Measurements from ENCODE around the gene MXRA7.
A peak's percentile ranks its signal among the peaks of the same experiment; 100 is the strongest.
"Not testable (repeated sequence)": the region's sequence is repeated elsewhere in the genome, so short reads cannot be mapped to it uniquely, and the experiment has no call there.

Gene MXRA7

DNA sequence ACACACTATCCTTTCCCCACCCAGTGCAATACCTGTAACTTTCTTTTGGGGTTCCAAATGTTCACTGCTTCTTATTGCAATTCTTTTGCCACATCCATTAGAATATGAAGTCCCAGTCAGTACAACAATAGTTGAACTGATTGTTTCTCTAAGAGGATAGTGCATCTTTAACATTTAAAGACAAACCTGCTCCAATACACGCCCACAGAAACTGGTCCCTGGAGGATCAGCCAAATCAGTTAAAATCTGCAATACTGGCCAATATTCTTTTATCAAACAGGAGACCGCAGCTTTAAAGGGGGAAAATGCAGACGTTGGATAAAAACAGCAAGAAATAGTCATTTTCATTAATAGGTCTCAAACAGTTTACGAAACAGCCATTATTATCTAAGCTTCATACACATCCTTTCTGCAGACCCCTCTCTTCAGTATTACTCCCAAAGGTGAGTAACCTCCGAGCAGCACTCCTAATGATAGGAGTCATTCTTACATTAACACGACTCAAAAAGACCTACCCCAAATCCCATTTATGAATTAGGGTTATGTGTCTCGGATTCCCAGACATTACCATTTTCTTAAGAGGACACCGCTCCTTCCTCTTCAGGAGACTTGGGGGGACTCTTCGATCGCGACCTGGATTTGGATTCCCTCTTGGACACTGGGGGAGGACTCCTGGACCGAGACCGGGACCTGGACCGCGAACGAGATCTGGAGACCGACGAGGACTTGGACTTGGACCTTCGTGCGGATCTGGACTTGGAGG lies 25.0 kb upstream of the MXRA7 start:
- no peak for DNase-seq (ENCODE audit: low spot score)

DNA sequence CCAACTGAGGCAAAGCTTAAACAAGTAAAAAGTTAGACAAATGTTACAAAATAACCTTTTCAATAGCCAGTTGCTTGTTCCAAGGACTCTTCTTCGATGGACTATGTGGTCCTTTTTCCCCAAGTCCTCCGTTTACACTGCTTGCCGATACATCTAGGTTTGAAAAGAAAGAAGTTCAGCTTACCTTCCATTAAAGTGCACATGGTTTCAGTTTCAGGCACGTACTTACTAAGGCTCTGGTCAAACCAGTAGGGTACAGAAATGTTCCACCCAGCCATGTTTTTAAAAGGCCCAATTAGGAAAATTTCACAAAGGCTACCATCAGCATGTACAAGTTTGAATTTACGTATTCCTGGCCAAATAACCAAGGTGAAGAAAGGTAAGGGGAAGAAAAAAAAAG lies 24.2 kb upstream of the MXRA7 start:
- peak; percentile 58 for DNase-seq (ENCODE audit: low spot score)

DNA sequence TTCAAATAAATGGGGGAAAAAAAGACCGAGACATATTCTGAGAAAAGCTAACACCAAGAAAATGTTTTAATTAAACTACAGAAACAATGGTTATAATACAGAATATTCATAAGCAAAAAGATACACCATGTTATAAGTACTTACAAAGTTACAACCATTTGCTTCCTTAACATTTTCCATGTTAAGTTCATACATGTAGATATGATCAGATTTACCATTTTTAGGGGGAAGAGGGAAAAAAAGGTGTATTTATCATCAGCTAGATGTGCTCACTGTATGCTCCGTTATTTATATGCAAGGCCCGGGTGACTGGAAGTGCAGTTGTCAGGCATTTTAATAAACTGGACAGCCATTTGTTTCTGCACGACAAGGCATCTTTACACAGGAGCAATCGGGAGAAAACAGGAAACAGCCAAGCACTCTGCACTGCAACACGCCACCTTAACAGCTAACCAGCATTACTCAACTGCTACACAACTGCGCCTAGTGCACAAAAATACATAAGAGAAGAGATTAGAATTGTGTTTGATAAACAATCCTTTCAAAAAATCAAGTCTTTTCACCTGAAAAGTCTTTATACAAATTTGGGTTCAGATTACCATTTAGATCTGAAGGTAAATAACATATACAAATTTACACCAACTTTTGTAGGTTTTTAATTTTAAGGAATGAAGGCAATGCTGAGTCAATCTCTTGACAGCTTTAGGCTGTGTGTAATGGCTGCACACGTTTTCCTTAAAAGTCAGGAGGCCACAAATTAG lies 23.5 kb upstream of the MXRA7 start:
- no peak for DNase-seq (ENCODE audit: low spot score)

DNA sequence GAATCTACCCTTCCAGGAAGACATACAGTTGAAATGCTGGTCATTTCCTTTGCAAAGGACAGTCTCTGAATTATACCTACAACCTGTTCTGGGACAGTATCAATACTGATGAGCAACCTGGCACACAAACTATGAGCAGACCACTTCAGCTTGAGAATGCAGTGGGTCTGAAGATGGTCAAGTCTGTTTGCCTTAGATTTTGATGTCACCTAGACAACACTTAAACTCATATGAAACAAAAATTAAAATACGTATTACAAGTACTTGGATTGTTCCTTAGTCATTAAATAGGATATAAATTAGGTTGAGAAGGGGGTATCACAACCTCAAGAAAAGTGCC lies 22.8 kb upstream of the MXRA7 start:
- DNase-seq (ENCODE audit: low spot score), result no peak

DNA sequence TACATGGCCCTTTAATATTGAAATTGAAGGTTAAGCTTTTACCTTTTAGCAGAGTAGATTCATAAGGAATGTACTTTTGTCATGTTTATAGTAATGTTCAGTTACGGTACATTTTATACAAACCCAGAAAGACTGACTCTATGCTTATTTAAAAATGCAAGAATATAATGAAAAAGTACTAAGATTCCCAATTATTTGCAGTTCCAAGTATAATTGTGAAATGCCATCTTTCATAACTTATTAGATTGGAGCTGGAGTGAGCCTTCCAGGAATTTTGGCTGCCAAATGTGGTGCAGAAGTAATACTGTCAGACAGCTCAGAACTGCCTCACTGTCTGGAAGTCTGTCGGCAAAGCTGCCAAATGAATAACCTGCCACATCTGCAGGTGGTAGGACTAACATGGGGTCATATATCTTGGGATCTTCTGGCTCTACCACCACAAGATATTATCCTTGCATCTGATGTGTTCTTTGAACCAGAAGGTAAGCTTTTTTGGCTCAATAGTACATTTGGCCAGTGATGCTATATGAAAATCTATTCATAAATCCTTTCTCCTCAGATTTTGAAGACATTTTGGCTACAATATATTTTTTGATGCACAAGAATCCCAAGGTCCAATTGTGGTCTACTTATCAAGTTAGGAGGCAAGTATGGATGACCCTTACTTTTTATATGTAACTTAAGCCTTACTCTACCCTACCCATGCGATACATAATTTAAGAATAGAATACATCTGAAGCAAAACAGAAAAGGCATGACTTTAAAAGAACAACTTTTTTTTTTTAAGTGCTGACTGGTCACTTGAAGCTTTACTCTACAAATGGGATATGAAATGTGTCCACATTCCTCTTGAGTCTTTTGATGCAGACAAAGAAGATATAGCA lies 22.2 kb upstream of the MXRA7 start:
- no peak for DNase-seq (ENCODE audit: low spot score)

DNA sequence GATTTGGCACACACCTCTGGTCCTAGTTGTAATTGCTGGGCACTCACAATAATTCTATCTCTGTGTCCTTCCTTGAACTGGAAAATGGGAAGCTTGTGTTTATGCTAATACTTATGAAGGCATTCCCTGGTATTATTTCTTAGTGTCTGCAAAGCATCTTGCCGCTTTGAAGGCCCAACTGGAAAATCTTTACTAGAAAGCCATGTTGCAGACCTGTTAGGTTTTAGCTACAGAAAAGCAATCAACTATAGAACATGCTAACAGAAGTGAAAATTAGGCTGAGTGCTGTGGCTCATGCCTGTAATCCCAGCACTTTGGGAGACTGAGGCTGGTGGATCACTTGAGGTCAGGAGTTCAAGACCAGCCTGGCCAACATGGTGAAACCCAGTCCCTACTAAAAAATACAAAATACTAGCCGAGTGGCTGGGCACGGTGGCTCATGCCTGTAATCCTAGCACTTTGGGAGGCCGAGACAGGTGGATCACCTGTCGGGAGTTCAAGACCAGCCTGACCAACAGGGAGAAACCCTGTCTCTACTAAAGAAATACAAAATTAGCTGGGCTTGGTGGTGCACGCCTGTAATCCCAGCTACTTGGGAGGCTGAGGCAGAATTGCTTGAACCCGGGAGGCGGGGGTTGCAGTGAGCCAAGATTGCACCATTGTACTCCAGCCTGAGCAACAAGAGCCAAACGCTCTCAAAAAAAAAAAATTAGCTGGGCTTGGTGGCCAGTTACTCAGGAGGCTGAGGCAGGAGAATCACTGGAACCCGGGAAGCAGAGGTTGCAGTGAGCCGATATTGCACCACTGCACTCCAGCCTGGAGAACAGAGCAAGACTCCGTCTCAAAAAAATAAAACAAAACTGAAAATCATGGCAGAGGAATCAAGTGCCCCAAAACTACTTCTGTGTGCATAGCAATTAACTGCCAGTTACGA lies 21.3 kb upstream of the MXRA7 start:
- not testable (repeated sequence) for DNase-seq (ENCODE audit: low spot score)

DNA sequence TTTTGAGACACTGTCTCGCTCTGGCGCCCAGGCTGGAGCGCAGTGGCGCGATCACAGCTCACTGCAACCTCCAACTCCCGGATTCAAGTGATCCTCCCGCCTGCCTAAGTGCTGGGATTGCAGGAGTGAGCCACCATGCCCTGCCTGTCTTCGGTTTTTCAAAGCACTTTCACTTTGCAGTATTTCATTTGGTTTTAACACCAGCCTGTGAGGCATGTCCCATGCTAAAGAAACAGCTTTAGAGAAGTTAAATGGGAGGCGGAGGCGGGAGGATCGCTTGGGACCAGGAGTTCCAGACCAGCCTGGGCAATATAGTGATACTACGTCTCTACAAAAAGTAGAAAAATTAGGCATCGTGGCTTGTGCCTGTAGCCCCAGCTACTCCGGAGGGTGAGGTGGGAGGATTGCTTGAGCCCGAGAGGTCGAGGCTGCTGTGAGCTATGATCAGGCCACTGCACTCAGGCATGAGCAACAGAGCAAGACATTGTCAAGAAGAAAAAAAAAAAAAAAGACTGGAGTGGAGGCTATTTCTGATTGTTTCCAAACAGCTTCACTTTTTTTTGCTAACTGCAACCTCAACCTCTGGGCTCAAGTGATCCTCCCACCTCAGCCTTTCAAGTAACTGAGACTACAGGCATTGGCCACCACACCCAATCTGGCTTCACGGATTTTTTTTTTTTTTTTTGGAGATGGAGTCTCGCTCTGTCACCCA lies 17.1 kb upstream of the MXRA7 start:
- DNase-seq (ENCODE audit: low spot score), result no peak

DNA sequence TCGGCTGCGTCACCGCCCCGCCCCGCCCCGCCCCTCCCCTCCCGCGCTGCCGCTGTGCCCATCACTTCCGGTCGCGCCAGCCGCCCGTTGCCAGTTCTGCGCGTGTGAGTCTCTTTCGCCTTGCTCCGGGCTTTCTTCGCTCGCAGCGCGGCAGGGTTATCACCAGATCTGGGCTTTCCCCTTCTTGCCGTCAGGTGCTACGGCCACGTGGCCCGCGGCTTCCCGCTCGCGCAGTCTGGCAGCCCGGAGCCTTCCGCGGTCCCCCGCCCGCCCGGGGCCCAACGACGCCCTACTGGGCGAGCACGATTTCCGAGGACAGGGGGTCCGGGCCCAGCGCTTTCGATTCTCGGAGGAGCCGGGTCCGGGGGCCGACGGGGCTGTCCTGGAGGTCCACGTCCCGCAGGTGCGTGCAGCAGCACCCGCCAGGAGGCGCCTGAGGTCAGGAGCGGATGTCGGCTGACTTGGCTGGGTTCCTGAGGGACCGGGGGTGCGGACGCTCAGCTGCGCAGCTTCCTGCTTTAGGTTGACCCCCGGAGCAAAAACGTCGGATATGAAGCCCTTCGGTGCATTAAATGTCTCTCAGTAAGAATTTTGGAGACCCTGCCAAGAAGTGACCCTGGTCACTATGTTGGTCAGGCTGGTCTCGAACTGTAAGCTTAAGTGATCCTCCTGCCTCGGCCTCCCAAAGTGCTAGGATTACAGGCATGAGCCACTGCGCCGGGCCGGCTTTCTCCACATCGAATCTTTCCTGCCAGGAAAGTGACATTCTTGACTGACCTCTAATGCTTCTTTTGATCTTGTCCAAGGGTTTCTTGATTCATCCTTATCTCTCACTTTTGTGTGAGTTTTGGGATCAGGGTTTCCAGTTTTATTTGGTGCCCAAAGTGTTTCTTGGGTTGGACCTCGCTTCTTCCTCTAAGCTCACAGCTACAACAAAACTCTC lies 16.3 kb upstream of the MXRA7 start, which contains the start of gene METTL23:
Gene METTL23, plus strand, starts transcription at position 64 of the 943 bp plus-strand sequence. CDS start 2,872 bp downstream, outside the sequence.
- peak; percentile 78 for DNase-seq (ENCODE audit: low spot score)

DNA sequence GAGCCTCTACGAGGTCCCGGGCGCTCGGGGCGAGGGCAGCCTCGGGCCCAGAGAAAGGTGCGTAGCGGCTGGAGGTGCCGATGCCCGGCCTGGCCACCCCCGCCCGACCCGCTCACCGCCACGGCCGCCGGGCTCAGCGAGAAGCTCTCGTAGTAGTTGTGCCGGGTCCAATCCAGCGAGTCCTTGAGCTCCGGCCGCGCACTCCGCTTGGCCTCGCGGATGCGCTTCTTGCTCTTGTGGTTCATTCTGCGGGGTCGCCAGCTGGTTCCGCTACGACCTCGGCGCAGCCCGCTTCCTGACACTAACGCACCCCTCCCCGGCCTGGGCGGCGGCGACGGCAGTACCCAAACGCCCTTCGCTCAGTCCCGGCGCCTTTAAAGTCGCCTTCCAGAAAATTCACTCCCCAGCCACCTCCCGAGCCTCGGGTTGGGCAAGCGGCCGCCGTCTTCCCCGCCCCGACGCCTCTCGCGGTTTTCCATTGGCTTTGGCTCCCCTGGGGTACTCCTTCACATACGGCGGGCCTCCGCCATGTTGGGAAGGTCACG lies 15.5 kb upstream of the MXRA7 start, which contains the start of gene JMJD6:
Gene JMJD6, minus strand, starts transcription at position 376 of the 545 bp plus-strand sequence. Its CDS starts 131 bp downstream, at position 245.
- peak; percentile 99 for DNase-seq (ENCODE audit: low spot score)

DNA sequence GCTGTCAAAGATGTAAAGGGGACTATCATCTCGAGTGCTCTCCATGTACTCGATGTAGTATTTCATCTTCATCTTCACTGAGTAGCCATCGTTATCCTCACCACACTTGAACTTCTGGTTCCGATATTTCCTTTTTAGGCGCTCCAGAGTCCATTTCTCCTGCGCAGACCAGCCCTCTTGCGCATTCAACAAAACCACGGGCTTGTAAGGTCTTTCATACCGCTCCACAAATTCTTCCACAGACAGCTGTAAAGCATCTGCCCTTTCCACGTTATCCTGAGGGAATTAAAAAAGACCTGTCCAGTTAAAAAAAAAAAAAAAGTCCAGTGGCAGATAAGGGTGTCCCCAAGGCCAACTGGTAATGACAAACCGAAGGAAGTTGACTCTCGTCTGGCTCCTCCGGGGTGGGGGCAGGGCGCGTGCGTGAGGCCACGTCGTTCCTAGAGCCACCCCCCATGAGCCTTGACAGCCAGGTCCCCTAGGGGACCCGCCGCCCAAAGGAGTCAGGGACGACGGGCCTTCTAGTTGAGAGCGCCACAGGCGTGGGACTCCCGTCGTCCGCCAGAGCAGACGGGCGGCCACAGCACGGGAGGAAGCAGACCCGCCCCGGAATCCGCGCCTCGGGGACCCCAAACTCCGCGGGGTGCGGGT lies 14.9 kb upstream of the MXRA7 start:
- DNase-seq (ENCODE audit: low spot score), result peak; percentile 73

DNA sequence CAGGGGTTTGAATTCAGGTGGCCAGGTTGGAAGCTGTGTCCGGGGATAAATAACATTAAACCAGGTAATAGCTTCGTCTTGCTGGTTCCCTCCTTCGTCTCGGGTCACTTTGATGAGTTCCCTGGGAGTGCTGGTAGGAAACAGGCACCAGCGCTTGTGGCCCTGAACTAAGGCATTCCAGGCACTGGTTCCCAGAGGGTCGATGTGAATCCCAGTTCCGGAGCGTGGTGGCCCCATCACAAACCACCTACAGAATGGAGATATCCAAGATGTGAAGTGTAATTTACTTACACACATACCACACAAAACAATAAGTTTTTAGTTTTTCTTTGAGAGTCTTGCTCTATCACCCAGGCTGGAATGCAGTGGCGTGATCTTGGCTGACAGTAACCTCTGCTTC lies 13.0 kb upstream of the MXRA7 start:
- DNase-seq (ENCODE audit: low spot score), result no peak

DNA sequence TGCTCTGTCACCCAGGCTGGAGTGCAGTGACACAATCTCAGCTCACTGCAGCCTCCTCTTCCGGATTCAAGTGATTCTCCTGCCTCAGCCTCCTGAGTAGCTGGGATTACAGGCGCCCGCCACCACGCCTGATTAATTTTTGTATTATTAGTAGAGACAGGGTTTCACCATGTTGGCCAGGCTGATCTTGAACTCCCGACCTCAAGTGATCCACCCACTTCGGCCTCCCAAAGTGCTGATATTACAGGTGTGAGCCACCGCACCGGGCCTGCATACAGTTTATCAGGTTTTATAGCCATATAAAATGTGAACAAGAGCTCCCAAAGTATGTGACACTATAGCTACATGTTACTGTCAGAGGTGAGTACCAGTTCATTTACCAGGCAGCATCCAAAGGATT lies 12.2 kb upstream of the MXRA7 start:
- not testable (repeated sequence) for DNase-seq (ENCODE audit: low spot score)

DNA sequence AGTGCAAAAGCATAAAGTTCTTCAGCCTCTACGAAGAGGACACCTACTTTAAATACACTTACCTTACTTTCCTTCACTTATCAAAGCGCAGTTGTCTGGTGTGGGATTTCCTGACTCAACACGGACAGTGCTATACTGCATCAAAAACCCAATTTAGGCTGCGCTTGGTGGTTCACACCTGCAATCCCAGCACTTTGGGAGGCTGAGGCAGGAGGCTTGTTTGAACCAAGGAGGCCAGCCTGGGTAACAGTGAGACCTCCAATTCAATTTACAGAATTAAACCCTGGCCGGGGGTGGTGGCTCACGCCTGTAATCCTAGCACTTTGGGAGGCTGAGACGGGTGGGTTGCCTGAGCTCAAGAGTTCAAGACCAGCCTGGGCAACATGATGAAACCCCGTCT lies 11.5 kb upstream of the MXRA7 start:
- no peak for DNase-seq (ENCODE audit: low spot score)

DNA sequence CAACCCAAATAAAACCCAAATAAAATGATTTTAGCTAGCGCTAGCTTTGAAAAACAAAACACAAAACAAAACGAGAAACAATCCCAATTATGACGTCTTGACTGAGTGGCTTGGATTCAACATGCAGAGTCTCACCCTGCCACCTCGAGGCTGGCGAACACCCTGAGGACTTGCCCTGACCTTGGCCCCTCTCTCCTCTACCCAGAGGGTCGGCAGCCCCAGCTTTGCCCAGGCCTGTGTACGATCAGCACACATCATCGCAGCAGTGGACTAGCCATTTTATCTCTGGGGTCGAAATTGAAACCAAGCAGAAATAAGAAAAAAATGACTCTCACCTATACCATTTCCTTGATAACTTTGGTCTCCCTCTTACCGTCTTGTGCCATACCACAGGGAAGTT lies 10.7 kb upstream of the MXRA7 start:
- no peak for DNase-seq (ENCODE audit: low spot score)

DNA sequence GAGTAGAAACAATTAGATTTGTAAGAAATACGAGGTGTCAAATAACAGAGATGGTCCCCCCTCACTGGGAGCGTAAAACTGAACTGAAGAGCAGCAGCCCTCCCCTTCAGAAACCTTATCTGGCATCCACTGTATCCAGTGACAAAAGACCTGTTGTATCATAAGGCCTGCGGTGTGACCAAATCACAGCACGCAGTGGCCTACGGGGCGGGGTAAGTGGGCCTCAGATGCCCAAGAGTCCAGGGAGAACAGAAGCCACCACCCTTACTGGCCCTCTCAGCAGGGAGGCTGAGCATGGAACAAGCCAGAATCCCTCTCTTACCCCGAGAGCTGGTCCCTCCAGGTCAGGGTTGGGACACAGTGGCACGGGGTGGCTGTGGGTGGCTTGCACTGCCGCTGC lies 10.2 kb upstream of the MXRA7 start:
- DNase-seq (ENCODE audit: low spot score), result no peak

DNA sequence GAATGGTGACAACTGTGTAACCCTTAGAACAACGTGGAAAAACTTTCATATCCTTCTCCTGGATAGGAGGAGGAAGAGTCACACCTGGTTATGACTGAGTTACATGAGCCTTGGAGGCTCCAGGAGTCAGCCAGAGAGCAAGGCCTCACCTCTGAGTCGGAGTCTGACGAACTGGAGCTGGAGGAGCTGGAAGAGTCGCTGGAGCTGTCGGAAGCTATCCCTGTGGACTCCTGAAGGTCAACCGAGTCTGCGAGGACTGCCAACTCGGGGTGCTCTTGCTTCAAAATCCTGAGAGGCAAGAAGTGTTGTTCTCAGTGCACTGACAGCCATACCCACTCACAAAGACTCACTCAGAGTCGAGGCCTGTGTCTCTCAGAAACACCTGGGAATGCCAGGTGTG lies 9.4 kb upstream of the MXRA7 start:
- DNase-seq (ENCODE audit: low spot score), result no peak

DNA sequence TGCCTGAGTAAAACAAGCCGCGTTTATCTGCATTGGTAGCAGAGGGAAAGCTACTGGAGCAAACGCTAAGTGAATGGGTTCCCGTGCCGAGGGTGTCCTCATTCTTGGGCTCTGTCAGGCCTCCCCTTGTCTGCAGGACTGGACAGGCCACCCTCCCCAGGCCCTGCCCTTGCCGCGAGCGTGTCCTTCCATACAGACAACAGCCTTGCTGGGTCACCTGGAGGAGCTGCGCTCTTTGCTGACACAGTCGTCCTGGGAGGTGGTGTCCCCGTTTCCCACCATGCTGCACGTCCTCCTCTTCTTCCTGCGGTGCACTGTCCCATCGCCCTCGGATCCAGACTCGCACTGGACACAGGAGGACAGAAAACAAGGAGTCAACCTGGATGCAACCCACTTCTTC lies 7.8 kb upstream of the MXRA7 start:
- DNase-seq (ENCODE audit: low spot score), result no peak

DNA sequence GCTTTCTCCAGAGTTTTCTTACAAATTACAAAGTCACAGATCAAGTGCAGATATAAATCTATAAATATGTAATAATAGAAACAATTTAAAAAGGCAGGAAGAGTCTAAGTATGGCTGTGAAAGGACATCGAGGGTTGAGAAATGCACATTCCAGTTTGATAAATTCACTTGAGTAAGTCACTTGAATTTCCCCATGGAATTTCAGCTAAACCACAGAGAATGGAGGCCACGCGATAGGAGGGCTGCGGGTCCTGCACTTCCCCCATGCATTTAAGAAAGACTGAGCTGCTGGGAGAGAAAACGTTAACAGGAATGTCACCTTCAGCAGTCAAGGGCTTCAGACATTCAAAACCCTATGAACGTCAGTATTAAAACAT lies 6.1 kb upstream of the MXRA7 start:
- no peak for DNase-seq (ENCODE audit: low spot score)

Data from activated CD4-positive, alpha-beta T cell treated with anti-CD3 and anti-CD28 coated beads, Interleukin-2, Interleukin-4, amounts not matched to agents 100 ng/mL and 50 ng/mL, durations not matched to agents 16 hours and 8 hours (primary cell).